ENCODE results near the gene TAS2R39. TPM values are rescaled to one million over a fixed set of nuclear protein-coding genes. Genes with fewer than 3 reads are reported as not detected.
"Not testable (repeated sequence)": the region's sequence is repeated elsewhere in the genome, so short reads cannot be mapped to it uniquely, and the experiment has no call there.

TAS2R39 gene
- total RNA-seq, 1 donor: not detected

DNA sequence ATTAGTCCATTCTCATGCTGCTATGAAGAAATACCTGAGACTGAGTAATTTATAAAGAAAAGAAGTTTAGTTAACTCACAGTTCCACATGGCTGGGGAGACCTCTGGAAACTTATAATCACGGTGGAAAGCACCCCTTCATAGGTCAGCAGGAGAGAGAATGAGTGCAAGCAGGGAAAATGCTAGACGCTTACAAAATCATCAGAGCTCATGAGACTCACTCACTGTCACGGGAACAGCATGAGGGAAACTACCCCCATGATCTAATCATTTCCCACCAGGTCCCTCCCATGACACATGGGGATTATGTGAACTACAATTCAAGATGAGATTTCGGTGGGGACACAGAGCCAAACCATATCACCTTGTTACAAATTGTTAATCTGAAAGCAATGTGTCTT lies 15.8 kb downstream of the TAS2R39 start:
- no peak for DNase-seq (ENCODE audit: low read depth)
- no peak overlapping the region for H3K4me3 ChIP-seq (ENCODE audit: low read depth, low read length)
- TF ChIP-seq CTCF (IDR thresholded peaks at IDR 0.05; ENCODE audit: insufficient read depth, low read depth, low read length): no peak

- no peak overlapping the region for H3K4me3 ChIP-seq (ENCODE audit: low read depth, low read length)
- TF ChIP-seq CTCF (IDR thresholded peaks at IDR 0.05; ENCODE audit: insufficient read depth, low read depth, low read length): no peak
- no peak for DNase-seq (ENCODE audit: low read depth)
These were observed 18.9 kb downstream of the TAS2R39 start for GRCh38 chr7:143202161-143202560.

- TF ChIP-seq CTCF (IDR thresholded peaks at IDR 0.05; ENCODE audit: insufficient read depth, low read depth, low read length): no peak
- DNase-seq (ENCODE audit: low read depth): no peak
- H3K4me3 ChIP-seq (ENCODE audit: low read depth, low read length): no peak overlapping the region
These were observed 20.2 kb downstream of the TAS2R39 start for GRCh38 chr7:143203386-143203785.

- no peak for DNase-seq (ENCODE audit: low read depth)
- TF ChIP-seq CTCF (IDR thresholded peaks at IDR 0.05; ENCODE audit: insufficient read depth, low read depth, low read length): no peak
- no peak overlapping the region for H3K4me3 ChIP-seq (ENCODE audit: low read depth, low read length)
These were observed 22.5 kb downstream of the TAS2R39 start for GRCh38 chr7:143205560-143206293.

DNA sequence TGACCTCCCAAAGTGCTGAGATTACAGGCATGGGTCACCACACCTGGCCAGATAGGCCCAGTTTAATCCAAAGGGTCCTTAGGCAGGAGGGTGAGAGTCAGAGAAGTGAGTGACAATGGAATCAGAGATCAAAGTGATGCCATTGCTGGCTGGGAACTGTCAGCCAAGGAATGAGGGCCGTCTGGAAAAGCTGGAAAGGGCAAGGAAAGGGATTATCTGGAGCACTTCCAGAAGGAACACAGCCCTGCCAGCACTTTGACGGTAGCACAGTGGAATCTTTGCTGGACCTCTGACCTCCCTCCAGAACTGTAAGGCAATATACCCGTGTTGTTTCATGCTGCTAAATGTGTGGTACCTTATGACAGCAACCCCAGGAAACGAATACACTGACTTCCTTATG lies 27.3 kb downstream of the TAS2R39 start:
- no peak for TF ChIP-seq CTCF (IDR thresholded peaks at IDR 0.05; ENCODE audit: insufficient read depth, low read depth, low read length)
- no peak for DNase-seq (ENCODE audit: low read depth)
- no peak overlapping the region for H3K4me3 ChIP-seq (ENCODE audit: low read depth, low read length)

DNA sequence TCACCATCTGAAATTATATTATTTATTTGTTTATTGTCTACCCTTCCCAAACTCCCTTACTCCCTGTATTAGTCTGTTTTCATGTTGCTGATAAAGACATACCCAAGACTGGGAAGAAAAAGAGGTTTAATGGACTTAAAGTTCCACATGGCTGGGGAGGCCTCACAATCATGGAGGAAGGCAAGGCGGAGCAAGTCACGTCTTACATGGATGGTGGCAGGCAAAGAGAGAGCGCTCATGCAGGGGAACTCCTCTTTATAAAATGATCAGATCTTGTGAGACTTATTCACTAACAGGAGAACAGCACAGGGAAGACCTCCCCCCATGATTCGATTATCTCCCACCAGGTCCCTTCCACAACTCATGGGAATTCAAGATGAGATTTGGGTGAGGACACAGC lies 30.3 kb downstream of the TAS2R39 start:
- not testable (repeated sequence) for DNase-seq (ENCODE audit: low read depth); H3K4me3 ChIP-seq (ENCODE audit: low read depth, low read length)

DNA sequence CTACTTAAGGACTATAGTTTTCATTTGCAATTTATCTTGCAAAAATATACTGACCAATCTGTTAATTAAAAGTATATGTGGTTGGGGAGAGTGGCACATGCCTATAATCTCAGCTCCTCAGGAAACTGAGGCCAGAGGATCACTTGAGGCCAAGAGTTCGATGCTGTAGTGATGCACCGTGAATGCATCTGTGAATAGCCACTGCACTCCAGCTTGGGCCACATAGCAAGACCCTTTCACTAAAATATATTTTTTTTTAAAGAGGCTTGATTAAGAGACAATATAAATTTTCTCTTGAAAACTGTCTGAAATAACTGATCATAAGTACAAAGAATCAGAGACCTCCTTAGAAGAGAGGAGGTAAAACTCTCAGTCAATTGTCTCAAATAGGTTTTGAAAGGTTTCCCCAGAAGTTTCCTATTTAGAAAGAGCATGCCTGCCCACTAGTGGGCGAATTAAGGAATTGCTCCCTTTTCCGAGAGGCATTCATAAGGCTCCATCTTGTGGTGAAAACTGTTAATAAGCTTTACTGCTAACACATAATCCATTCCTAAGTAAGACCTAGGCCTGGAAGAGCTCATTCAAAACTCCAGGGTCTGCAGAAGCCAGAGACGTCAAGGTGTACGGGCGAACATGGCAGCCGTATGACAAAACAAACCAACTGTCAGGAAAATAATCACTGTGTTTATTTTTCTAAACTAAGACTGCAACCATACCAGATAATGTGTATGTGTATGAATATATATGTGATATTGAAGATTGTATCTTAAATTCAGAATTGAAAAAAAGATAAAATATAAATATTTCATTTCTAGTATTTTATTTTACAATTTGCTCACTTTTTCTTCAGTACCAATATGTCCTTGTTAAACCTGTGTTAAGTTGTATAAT lies 31.8 kb downstream of the TAS2R39 start:
- peak; percentile 87 for DNase-seq (ENCODE audit: low read depth)
- no peak overlapping the region for H3K4me3 ChIP-seq (ENCODE audit: low read depth, low read length)
- peak; percentile 100 for TF ChIP-seq CTCF (IDR thresholded peaks at IDR 0.05; ENCODE audit: insufficient read depth, low read depth, low read length)
